AG04450 (cell line): ENCODE measurements around the gene UAP1L1. TPM values are rescaled to one million over a fixed set of nuclear protein-coding genes. Genes with fewer than 3 reads are reported as not detected.

ENCODE experiments used
- CTCF ChIA-PET: fragments of 300-600, 350-600 bp; formaldehyde crosslinking; extraction: SDS; loops from one replicate; lab custom pipeline; 2022; ENCODE audit warnings: antibody characterized with exemption, inconsistent platforms; lab: Charles Lee
- POLR2A ChIA-PET: fragments of 350-600 bp; formaldehyde crosslinking; extraction: SDS; loops from one replicate; lab custom pipeline; 2021; ENCODE audit warnings: antibody characterized with exemption, inconsistent platforms; lab: Yijun Ruan, JAX
- DNase-seq: peaks from one replicate; pipeline ENCODE4 v3.0.0-alpha.2; 2011; ENCODE audit warnings: low read depth, low spot score
- H3K27ac ChIP-seq: one replicate; pipeline ENCODE4 v1.5.1; 2012; ENCODE audit warnings: low read depth, low read length, control low read depth
- H3K27me3 ChIP-seq: one replicate; pipeline ENCODE4 v1.6.0; 2012; ENCODE audit warnings: low read length; ENCODE audit not compliant: control insufficient read depth, insufficient read depth
- H3K4me3 ChIP-seq: 2 replicates; pipeline ENCODE4 v1.5.1; 2011; ENCODE audit warnings: mild to moderate bottlenecking, low read depth, low read length, control low read depth
- H3K9me3 ChIP-seq: 2 replicates; pipeline ENCODE4 v1.5.1; 2012; ENCODE audit warnings: low read length; ENCODE audit not compliant: control insufficient read depth, insufficient read depth
- CTCF ChIP-seq: IDR thresholded peaks from 2 replicates; pipeline ENCODE4 v1.5.1; 2011; ENCODE audit warnings: low read depth, low read length, control low read depth, inconsistent platforms
- polyA plus RNA-seq: library from polyadenylated mRNA; depleted of rRNA; stranded (reverse); fragments of >200 nt; gene quantifications from 2 replicates; pipeline ENCODE4 v1.2.3, GENCODE V29; 2011

UAP1L1 gene
- polyA plus RNA-seq, 1 experiment, result 5.1 TPM

DNA sequence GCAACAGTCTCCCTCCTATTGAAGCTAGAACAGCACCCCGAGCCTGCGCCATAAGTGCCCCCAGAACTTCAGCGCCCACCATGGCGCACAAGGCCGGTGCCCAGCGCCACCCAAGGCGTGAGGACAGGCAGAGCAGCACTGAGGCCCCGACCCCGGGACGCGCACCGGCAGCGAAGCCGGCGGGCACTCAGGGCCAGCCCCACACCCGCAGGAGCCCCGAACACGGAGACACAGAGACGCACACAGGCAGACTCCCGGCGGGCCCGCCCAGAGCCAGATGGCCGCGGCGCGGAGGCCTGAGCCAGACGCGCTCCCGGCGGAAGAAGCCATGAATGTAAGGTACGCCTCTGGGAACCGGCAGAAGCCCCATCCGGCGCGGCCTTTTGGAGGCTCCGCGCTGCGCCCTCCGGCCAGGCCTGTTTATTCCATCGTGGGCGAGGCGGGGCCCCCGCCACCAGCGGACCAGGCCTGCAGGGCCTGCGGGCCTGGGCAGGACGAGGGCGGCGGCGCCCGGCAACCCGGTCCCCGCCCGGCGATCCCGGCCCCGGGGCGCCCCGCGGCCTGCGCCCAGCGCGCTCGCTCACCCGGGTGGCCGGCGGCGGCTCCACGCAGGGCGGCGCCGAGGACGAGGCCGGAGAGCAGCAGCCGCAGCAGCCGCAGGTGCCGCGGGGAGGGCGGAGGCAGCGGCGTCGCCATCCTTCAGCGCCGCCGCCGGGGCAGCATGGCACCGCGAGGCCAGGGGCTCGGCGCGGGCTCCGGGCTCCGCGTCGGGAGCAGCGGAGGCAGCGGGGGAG lies 31.8 kb upstream of the UAP1L1 start:
- H3K27ac ChIP-seq, result no peak overlapping the region
- H3K9me3 ChIP-seq, result no peaks in the 10 kb centered on the region; the same call in 1 of the 2 replicates
- POLR2A ChIA-PET, result interaction anchor here (0.8 kb wide), 1 partner anchor 195 kb away, joined by 3 read pairs; the partner anchor contains the start of gene TUBB4B
- CTCF ChIA-PET, result interaction anchor here (0.6 to 2.3 kb wide), 4 partner anchors 10 to 71 kb away, joined by 4 to 20 read pairs (median 11); no protein-coding TSS in a partner anchor
- TF ChIP-seq CTCF, result no peak
- H3K27me3 ChIP-seq, result peaks cover 23% of the 10 kb centered on the region
- peak overlapping the region; percentile 68 for H3K4me3 ChIP-seq
- no peak for DNase-seq

DNA sequence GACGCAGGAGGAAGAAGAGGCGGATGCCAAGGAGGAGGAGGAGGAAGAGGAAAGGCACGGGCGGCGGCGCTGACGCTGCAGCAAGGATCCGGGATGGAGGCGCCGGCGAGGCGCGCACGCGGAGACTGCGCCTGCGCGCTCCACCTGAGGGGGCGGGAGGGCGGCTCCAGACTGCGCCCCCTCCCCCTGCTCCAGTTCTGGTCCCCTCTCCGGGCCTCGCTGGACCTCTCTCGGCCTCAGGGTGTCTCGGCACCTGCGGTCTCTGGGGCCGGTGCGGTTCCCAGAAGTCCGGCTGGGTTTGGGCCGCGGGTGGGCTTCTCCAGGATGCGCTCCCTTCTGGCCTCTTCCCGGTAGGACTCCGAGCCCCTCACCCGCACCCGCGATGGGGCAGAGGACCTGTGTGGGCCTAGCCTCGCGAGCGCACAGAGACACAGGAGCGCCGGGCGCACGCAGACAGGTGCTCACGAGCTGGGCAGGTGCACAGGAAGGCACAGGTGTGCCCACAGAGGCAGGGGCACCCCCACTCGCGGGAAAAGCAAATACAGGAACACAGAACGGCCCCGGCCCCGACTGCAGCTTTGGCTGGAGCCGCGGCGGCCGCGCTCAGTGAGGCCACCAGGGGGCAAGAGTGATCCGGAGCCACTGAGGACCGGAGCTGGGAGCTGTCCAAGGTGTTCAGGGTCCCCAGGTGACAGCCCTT lies 31.1 kb upstream of the UAP1L1 start, which contains the start of gene NPDC1:
TSS of gene NPDC1 (minus strand) at position 90 of the 700 bp plus-strand sequence. CDS start 188 bp downstream, outside the sequence.
- POLR2A ChIA-PET, result interaction anchor here (0.6 to 1.3 kb wide), 4 partner anchors 40 to 190 kb away, joined by 3 to 6 read pairs (median 3); partner anchors contain the start of genes MAN1B1 and TRAF2
- Histone ChIP-seq H3K4me3 (peak within 1 kb of the TSS; percentile 68), H3K9me3 (no peaks in the 10 kb centered on the region; the same call in 1 of the 2 replicates), H3K27me3 (peaks cover 29% of the 10 kb centered on the region), H3K27ac (no peak within 1 kb of the TSS)
- peak; percentile 87 for TF ChIP-seq CTCF
- no peak for DNase-seq
- CTCF ChIA-PET, result interaction anchor here (0.5 to 4.3 kb wide), 19 partner anchors 10 to 539 kb away, joined by 3 to 104 read pairs (median 4); partner anchors contain the start of genes FUT7, MAN1B1, RNF224 and SAPCD2

- ChIA-PET POLR2A (no interaction called here), CTCF (interaction anchor here (0.9 to 4.3 kb wide), 3 partner anchors 13 to 41 kb away, joined by 3 to 104 read pairs (median 4); partner anchors contain the start of gene SAPCD2)
- TF ChIP-seq CTCF, result no peak
Measured at GRCh38 chr9:137048655-137049543, 28.4 kb upstream of the UAP1L1 start.

GRCh38 chr9:137049544-137050449 lies 27.5 kb upstream of the UAP1L1 start:
- peak; percentile 55 for TF ChIP-seq CTCF
- Histone ChIP-seq H3K4me3 (no peak overlapping the region), H3K27me3 (peaks cover 59% of the 10 kb centered on the region), H3K9me3 (no peaks in the 10 kb centered on the region; the same call in 1 of the 2 replicates), H3K27ac (no peak overlapping the region)
- ChIA-PET POLR2A (no interaction called here), CTCF (interaction anchor here (1.1 to 4.3 kb wide), 3 partner anchors 15 to 42 kb away, joined by 3 to 104 read pairs (median 3); partner anchors contain the start of gene SAPCD2)
- DNase-seq, result no peak

More at GRCh38 chr9:137048655-137049543, 28.4 kb upstream of the UAP1L1 start:
- H3K9me3 ChIP-seq, result no peaks in the 10 kb centered on the region; the same call in 1 of the 2 replicates
- peaks cover 52% of the 10 kb centered on the region for H3K27me3 ChIP-seq
- H3K4me3 ChIP-seq, result no peak overlapping the region
- DNase-seq, result no peak
- H3K27ac ChIP-seq, result no peak overlapping the region
